GM23338 (cell line): ENCODE measurements around the gene BRME1. TPM values are rescaled to one million over a fixed set of nuclear protein-coding genes. Genes with fewer than 3 reads are reported as not detected.

Experiments
- ATAC-seq: fragments of 200-7000 bp; cut with Tn5 transposase; 3 replicates; pipeline ENCODE4 v1.9.1; 2020
- DNase-seq: peaks from one replicate; pipeline ENCODE4 v3.0.0-alpha.2; 2015; ENCODE audit warnings: low spot score
- H2AFZ ChIP-seq: fragments of 200-600 bp; sonication (generic); 2 replicates; pipeline ENCODE4 v1.8.0; 2016; ENCODE audit warnings: antibody characterized with exemption, mild to moderate bottlenecking, moderate library complexity
- H3F3A ChIP-seq: fragments of 200-600 bp; sonication (generic); replicated peaks from 2 replicates; pipeline ENCODE4 v1.8.0; 2017; ENCODE audit warnings: antibody characterized with exemption, mixed run types, low read depth
- H3K27ac ChIP-seq: fragments of 200-600 bp; sonication (generic); 2 replicates; pipeline ENCODE4 v1.6.1; 2016; ENCODE audit warnings: low read depth
- H3K27me3 ChIP-seq: fragments of 200-600 bp; sonication (generic); 2 replicates; pipeline ENCODE4 v1.8.0; 2016; ENCODE audit warnings: mild to moderate bottlenecking, mixed run types, moderate library complexity; ENCODE audit not compliant: insufficient read depth
- H3K36me3 ChIP-seq: fragments of 200-600 bp; sonication (generic); 2 replicates; pipeline ENCODE4 v1.8.0; 2016; ENCODE audit warnings: mild to moderate bottlenecking; ENCODE audit not compliant: insufficient read depth
- H3K4me1 ChIP-seq: fragments of 200-600 bp; sonication (generic); 2 replicates; pipeline ENCODE4 v1.8.0; 2016; ENCODE audit warnings: mild to moderate bottlenecking, moderate library complexity; ENCODE audit not compliant: insufficient read depth
- H3K4me2 ChIP-seq: fragments of 200-600 bp; sonication (generic); 2 replicates; pipeline ENCODE4 v1.7.1; 2017; ENCODE audit warnings: mixed run types
- H3K4me3 ChIP-seq: fragments of 200-600 bp; sonication (generic); 2 replicates; pipeline ENCODE4 v1.6.1; 2016; ENCODE audit warnings: mixed run types
- H3K79me2 ChIP-seq: fragments of 200-600 bp; sonication (generic); replicated peaks from 2 replicates; pipeline ENCODE4 v1.8.0; 2017; ENCODE audit warnings: mild to moderate bottlenecking; ENCODE audit not compliant: insufficient read depth
- H3K9me2 ChIP-seq: fragments of 200-600 bp; sonication (generic); 2 replicates; pipeline ENCODE4 v1.8.0; 2017; ENCODE audit not compliant: insufficient read depth
- H4K20me1 ChIP-seq: fragments of 200-600 bp; sonication (generic); replicated peaks from 2 replicates; pipeline ENCODE4 v1.8.0; 2017; ENCODE audit warnings: mild to moderate bottlenecking; ENCODE audit not compliant: insufficient read depth
- H3K27ac Mint-ChIP-seq: 2 replicates; pipeline ENCODE4 v1.8.0; 2020; ENCODE audit warnings: inconsistent platforms, mild to moderate bottlenecking, moderate library complexity, mixed read lengths
- H3K27me3 Mint-ChIP-seq: 3 replicates; pipeline ENCODE4 v1.8.0; 2022; ENCODE audit warnings: low read depth, mild to moderate bottlenecking, moderate library complexity, mixed read lengths, inconsistent platforms; ENCODE audit not compliant: insufficient read depth, poor library complexity
- H3K36me3 Mint-ChIP-seq: 3 replicates; pipeline ENCODE4 v1.8.0; 2021; ENCODE audit warnings: low read depth, mild to moderate bottlenecking, inconsistent platforms, moderate library complexity, mixed read lengths
- H3K4me1 Mint-ChIP-seq: 3 replicates; pipeline ENCODE4 v1.8.0; 2020; ENCODE audit warnings: mild to moderate bottlenecking, inconsistent platforms, mixed read lengths
- H3K4me3 Mint-ChIP-seq: 3 replicates; pipeline ENCODE4 v1.8.0; 2021; ENCODE audit warnings: moderate library complexity, mild to moderate bottlenecking, inconsistent platforms, mixed read lengths
- H3K9me3 Mint-ChIP-seq: 3 replicates; pipeline ENCODE4 v1.8.0; 2020; ENCODE audit warnings: moderate library complexity, mild to moderate bottlenecking, inconsistent platforms, mixed read lengths
- CREB1 ChIP-seq: fragments of 250-450 bp; sonication (Bioruptor Pico); IDR thresholded peaks from 2 replicates; pipeline ENCODE4 v1.5.0; 2020; ENCODE audit warnings: low read depth, mild to moderate bottlenecking, moderate library complexity
- EZH2 ChIP-seq: fragments of 200-600 bp; sonication (generic); IDR thresholded peaks from one replicate; pipeline ENCODE4 v1.8.0; 2017; ENCODE audit warnings: antibody characterized with exemption, mild to moderate bottlenecking, low read depth; ENCODE audit not compliant: unreplicated experiment
- EZH2phosphoT487 ChIP-seq: fragments of 200-600 bp; sonication (generic); IDR thresholded peaks from one replicate; pipeline ENCODE4 v1.8.1; 2018; ENCODE audit warnings: antibody characterized with exemption; ENCODE audit not compliant: unreplicated experiment
- JUNB ChIP-seq: IDR thresholded peaks from one replicate; pipeline ENCODE4 v1.6.1; 2016; ENCODE audit warnings: antibody characterized with exemption; ENCODE audit not compliant: unreplicated experiment
- NANOG ChIP-seq: IDR thresholded peaks from 2 replicates; pipeline ENCODE4 v1.6.1; 2016; ENCODE audit warnings: antibody characterized with exemption, borderline replicate concordance
- POLR2AphosphoS5 ChIP-seq: IDR thresholded peaks from 2 replicates; pipeline ENCODE4 v1.6.1; 2016; ENCODE audit warnings: antibody characterized with exemption, low read depth
- STAT1 ChIP-seq: IDR thresholded peaks from one replicate; pipeline ENCODE4 v1.6.1; 2016; ENCODE audit warnings: antibody characterized with exemption; ENCODE audit not compliant: unreplicated experiment
- ZNF114 ChIP-seq: fragments of 250-450 bp; sonication (Bioruptor Pico); IDR thresholded peaks from 2 replicates; pipeline ENCODE4 v1.5.0; 2020; ENCODE audit warnings: mild to moderate bottlenecking, moderate library complexity
- ZNF331 ChIP-seq: fragments of 250-450 bp; sonication (Bioruptor Pico); IDR thresholded peaks from 2 replicates; pipeline ENCODE4 v1.5.0; 2020; ENCODE audit warnings: low read depth, mild to moderate bottlenecking, moderate library complexity
- polyA plus RNA-seq: library from polyadenylated mRNA; unstranded; fragments of >200 nt; fragmentation: Nextera tagmentation; extraction: Ambion mirVana; gene quantifications from 2 replicates; pipeline ENCODE4 v1.2.1, GENCODE V29; 2016
- total RNA-seq: library from RNA; depleted of rRNA; stranded (reverse); fragments of >200 nt; shearing (Covaris generic); gene quantifications from 2 replicates; pipeline ENCODE4 v1.2.3, GENCODE V29; 2014
- TF ChIP-seq, protein P1 (sequence below): IDR thresholded peaks from one replicate; pipeline ENCODE4 v1.6.1; 2018; ENCODE audit warnings: antibody characterized with exemption; ENCODE audit not compliant: unreplicated experiment
- TF ChIP-seq, protein P2 (sequence below): fragments of 250-450 bp; sonication (Bioruptor Pico); IDR thresholded peaks from 2 replicates; pipeline ENCODE4 v1.5.0; 2020; ENCODE audit warnings: mild to moderate bottlenecking, moderate library complexity
- TF ChIP-seq, protein P3 (sequence below): IDR thresholded peaks from 2 replicates; pipeline ENCODE4 v1.6.1; 2016; ENCODE audit warnings: antibody characterized with exemption
- TF ChIP-seq, protein P4 (sequence below), 2 experiments: fragments of 200-600 bp in 1 of 2; sonication (generic) in 1 of 2; conservative IDR thresholded peaks; 2 replicates each; pipeline versions ENCODE4 v1.5.1 to v1.6.1; 2016 to 2017; ENCODE audit warnings: antibody characterized with exemption in 2 of 2, low read depth in 2 of 2, mild to moderate bottlenecking in 2 of 2, moderate library complexity in 1 of 2

The BRME1 gene
- total and polyA plus RNA-seq, 2 experiments from 2014 or later, result 3.9 to 4.0 TPM

DNA sequence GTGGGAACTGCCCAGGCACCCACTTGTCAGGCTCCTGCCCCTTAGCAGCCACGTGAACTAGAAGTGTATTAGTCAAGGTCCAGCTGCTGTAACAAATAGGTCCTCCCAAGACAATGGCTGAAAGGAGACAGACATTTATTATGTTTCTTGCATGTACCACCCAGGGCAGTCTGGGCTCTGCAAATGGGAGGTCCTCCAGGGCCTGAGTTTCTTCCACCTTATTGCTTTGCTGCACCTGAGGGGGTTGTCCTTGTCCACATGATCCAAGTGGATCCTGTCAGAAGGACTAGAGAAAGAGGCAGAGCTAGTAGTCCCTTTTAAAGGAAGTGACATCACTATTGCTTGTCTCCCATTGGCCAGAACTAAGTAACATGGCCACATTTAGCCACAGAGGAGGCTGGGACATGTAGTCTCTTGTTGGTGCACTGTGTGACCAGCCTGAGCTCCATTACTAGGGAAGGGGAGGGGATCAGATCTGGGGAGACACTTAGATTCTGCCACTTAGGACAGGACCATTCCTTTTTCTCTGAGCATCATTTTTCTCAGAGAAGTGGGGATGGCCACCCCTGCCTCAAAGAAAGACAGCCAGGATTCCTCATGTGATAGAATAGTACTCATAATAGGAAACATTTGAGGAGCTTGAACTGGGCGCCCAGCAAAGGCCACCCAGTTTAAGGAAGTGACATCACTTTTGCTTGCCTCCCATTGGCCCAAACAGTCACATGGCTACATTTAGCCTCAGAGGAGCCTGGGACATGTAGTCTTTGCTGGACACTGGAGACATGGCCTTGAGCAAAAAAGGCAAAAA is 15.2 kb upstream of the BRME1 start:
- Mint-ChIP-seq H3K27me3 (peaks cover 5% of the 10 kb centered on the region), H3K4me1 (no peaks in the 10 kb centered on the region), H3K9me3 (peaks cover 9% of the 10 kb centered on the region; the same call in 2 of the 3 replicates), H3K27ac (peak overlapping the region; percentile 91), H3K4me3 (no peak overlapping the region), H3K36me3 (peaks cover 61% of the 10 kb centered on the region)
- Histone ChIP-seq H2AFZ (no peak overlapping the region), H4K20me1 (peaks cover 4% of the 10 kb centered on the region), H3K4me2 (no peak overlapping the region), H3K27ac (no peak overlapping the region), H3K36me3 (peaks cover 5% of the 10 kb centered on the region; the same call in 1 of the 2 replicates), H3K27me3 (no peaks in the 10 kb centered on the region), H3K79me2 (no peaks in the 10 kb centered on the region), H3K4me3 (no peak overlapping the region), H3K9me2 (no peaks in the 10 kb centered on the region), H3K4me1 (no peaks in the 10 kb centered on the region), H3F3A (no peaks in the 10 kb centered on the region)
- TF ChIP-seq, protein P1, sequence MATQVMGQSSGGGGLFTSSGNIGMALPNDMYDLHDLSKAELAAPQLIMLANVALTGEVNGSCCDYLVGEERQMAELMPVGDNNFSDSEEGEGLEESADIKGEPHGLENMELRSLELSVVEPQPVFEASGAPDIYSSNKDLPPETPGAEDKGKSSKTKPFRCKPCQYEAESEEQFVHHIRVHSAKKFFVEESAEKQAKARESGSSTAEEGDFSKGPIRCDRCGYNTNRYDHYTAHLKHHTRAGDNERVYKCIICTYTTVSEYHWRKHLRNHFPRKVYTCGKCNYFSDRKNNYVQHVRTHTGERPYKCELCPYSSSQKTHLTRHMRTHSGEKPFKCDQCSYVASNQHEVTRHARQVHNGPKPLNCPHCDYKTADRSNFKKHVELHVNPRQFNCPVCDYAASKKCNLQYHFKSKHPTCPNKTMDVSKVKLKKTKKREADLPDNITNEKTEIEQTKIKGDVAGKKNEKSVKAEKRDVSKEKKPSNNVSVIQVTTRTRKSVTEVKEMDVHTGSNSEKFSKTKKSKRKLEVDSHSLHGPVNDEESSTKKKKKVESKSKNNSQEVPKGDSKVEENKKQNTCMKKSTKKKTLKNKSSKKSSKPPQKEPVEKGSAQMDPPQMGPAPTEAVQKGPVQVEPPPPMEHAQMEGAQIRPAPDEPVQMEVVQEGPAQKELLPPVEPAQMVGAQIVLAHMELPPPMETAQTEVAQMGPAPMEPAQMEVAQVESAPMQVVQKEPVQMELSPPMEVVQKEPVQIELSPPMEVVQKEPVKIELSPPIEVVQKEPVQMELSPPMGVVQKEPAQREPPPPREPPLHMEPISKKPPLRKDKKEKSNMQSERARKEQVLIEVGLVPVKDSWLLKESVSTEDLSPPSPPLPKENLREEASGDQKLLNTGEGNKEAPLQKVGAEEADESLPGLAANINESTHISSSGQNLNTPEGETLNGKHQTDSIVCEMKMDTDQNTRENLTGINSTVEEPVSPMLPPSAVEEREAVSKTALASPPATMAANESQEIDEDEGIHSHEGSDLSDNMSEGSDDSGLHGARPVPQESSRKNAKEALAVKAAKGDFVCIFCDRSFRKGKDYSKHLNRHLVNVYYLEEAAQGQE, result no peak
- TF ChIP-seq, protein P2, sequence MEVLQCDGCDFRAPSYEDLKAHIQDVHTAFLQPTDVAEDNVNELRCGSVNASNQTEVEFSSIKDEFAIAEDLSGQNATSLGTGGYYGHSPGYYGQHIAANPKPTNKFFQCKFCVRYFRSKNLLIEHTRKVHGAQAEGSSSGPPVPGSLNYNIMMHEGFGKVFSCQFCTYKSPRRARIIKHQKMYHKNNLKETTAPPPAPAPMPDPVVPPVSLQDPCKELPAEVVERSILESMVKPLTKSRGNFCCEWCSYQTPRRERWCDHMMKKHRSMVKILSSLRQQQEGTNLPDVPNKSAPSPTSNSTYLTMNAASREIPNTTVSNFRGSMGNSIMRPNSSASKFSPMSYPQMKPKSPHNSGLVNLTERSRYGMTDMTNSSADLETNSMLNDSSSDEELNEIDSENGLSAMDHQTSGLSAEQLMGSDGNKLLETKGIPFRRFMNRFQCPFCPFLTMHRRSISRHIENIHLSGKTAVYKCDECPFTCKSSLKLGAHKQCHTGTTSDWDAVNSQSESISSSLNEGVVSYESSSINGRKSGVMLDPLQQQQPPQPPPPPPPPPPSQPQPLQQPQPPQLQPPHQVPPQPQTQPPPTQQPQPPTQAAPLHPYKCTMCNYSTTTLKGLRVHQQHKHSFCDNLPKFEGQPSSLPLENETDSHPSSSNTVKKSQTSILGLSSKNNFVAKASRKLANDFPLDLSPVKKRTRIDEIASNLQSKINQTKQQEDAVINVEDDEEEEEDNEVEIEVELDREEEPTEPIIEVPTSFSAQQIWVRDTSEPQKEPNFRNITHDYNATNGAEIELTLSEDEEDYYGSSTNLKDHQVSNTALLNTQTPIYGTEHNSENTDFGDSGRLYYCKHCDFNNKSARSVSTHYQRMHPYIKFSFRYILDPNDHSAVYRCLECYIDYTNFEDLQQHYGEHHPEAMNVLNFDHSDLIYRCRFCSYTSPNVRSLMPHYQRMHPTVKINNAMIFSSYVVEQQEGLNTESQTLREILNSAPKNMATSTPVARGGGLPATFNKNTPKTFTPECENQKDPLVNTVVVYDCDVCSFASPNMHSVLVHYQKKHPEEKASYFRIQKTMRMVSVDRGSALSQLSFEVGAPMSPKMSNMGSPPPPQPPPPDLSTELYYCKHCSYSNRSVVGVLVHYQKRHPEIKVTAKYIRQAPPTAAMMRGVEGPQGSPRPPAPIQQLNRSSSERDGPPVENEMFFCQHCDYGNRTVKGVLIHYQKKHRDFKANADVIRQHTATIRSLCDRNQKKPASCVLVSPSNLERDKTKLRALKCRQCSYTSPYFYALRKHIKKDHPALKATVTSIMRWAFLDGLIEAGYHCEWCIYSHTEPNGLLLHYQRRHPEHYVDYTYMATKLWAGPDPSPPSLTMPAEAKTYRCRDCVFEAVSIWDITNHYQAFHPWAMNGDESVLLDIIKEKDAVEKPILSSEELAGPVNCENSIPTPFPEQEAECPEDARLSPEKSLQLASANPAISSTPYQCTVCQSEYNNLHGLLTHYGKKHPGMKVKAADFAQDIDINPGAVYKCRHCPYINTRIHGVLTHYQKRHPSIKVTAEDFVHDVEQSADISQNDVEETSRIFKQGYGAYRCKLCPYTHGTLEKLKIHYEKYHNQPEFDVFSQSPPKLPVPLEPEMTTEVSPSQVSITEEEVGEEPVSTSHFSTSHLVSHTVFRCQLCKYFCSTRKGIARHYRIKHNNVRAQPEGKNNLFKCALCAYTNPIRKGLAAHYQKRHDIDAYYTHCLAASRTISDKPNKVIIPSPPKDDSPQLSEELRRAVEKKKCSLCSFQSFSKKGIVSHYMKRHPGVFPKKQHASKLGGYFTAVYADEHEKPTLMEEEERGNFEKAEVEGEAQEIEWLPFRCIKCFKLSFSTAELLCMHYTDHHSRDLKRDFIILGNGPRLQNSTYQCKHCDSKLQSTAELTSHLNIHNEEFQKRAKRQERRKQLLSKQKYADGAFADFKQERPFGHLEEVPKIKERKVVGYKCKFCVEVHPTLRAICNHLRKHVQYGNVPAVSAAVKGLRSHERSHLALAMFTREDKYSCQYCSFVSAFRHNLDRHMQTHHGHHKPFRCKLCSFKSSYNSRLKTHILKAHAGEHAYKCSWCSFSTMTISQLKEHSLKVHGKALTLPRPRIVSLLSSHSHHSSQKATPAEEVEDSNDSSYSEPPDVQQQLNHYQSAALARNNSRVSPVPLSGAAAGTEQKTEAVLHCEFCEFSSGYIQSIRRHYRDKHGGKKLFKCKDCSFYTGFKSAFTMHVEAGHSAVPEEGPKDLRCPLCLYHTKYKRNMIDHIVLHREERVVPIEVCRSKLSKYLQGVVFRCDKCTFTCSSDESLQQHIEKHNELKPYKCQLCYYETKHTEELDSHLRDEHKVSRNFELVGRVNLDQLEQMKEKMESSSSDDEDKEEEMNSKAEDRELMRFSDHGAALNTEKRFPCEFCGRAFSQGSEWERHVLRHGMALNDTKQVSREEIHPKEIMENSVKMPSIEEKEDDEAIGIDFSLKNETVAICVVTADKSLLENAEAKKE, result no peak
- TF ChIP-seq CREB1 (CRISPR knock-in tag) (peak; percentile 80), NANOG (no peak), EZH2phosphoT487 (no peak), EZH2 (no peak), JUNB (no peak), ZNF114 (CRISPR knock-in tag) (no peak), ZNF331 (no peak), POLR2AphosphoS5 (no peak), STAT1 (no peak)
- TF ChIP-seq, protein P3, sequence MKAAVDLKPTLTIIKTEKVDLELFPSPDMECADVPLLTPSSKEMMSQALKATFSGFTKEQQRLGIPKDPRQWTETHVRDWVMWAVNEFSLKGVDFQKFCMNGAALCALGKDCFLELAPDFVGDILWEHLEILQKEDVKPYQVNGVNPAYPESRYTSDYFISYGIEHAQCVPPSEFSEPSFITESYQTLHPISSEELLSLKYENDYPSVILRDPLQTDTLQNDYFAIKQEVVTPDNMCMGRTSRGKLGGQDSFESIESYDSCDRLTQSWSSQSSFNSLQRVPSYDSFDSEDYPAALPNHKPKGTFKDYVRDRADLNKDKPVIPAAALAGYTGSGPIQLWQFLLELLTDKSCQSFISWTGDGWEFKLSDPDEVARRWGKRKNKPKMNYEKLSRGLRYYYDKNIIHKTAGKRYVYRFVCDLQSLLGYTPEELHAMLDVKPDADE, result 0 out of 2 replicates have a peak, but pooled peaks have one; percentile 35
- TF ChIP-seq, protein P4, sequence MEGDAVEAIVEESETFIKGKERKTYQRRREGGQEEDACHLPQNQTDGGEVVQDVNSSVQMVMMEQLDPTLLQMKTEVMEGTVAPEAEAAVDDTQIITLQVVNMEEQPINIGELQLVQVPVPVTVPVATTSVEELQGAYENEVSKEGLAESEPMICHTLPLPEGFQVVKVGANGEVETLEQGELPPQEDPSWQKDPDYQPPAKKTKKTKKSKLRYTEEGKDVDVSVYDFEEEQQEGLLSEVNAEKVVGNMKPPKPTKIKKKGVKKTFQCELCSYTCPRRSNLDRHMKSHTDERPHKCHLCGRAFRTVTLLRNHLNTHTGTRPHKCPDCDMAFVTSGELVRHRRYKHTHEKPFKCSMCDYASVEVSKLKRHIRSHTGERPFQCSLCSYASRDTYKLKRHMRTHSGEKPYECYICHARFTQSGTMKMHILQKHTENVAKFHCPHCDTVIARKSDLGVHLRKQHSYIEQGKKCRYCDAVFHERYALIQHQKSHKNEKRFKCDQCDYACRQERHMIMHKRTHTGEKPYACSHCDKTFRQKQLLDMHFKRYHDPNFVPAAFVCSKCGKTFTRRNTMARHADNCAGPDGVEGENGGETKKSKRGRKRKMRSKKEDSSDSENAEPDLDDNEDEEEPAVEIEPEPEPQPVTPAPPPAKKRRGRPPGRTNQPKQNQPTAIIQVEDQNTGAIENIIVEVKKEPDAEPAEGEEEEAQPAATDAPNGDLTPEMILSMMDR (conservative IDR thresholded peaks at IDR 0.05; ENCODE audit: low read depth in 2 of 2), result no peak
- ATAC-seq (peak; percentile 93), DNase-seq (peak; percentile 76)
